ENCODE results near the gene OSGIN1.
A peak's percentile ranks its signal among the peaks of the same experiment; 100 is the strongest.
"Not testable (repeated sequence)": the region's sequence is repeated elsewhere in the genome, so short reads cannot be mapped to it uniquely, and the experiment has no call there.

The OSGIN1 gene

GRCh38 chr16:83940119-83940518 is 12.9 kb upstream of the OSGIN1 start:
- Mint-ChIP-seq H3K27ac (ENCODE audit: low read depth) (peak overlapping the region; percentile 6), H3K9me3 (no peaks in the 10 kb centered on the region), H3K36me3 (ENCODE audit: insufficient read depth) (peaks cover 4% of the 10 kb centered on the region), H3K27me3 (peaks cover 15% of the 10 kb centered on the region), H3K4me3 (no peak overlapping the region), H3K4me1 (no peaks in the 10 kb centered on the region)
- ATAC-seq (replicated peaks; ENCODE audit: extremely low read depth, poor library complexity, severe bottlenecking), result no peak
- no peak for DNase-seq (ENCODE audit: low spot score in 2 of 2)

- Mint-ChIP-seq H3K36me3 (ENCODE audit: insufficient read depth) (peaks cover 4% of the 10 kb centered on the region), H3K9me3 (no peaks in the 10 kb centered on the region), H3K27ac (ENCODE audit: low read depth) (peak overlapping the region; percentile 6), H3K27me3 (peaks cover 11% of the 10 kb centered on the region), H3K4me3 (no peak overlapping the region), H3K4me1 (no peaks in the 10 kb centered on the region)
- ATAC-seq (replicated peaks; ENCODE audit: extremely low read depth, poor library complexity, severe bottlenecking), result no peak
- no peak for DNase-seq (ENCODE audit: low spot score in 2 of 2)
Measured at GRCh38 chr16:83940630-83941378, 12.2 kb upstream of the OSGIN1 start.

GRCh38 chr16:83941546-83941945 is 11.5 kb upstream of the OSGIN1 start:
- H3K9me3 Mint-ChIP-seq; H3K27ac Mint-ChIP-seq (ENCODE audit: low read depth); DNase-seq (ENCODE audit: low spot score in 2 of 2); ATAC-seq (replicated peaks; ENCODE audit: extremely low read depth, poor library complexity, severe bottlenecking); H3K4me3 Mint-ChIP-seq; H3K4me1 Mint-ChIP-seq; H3K27me3 Mint-ChIP-seq; H3K36me3 Mint-ChIP-seq (ENCODE audit: insufficient read depth): not testable (repeated sequence)

GRCh38 chr16:83942074-83942473 is 11.0 kb upstream of the OSGIN1 start:
- Mint-ChIP-seq H3K4me1 (no peaks in the 10 kb centered on the region), H3K27me3 (peaks cover 2% of the 10 kb centered on the region), H3K4me3 (no peak overlapping the region), H3K36me3 (ENCODE audit: insufficient read depth) (peaks cover 3% of the 10 kb centered on the region), H3K9me3 (no peaks in the 10 kb centered on the region), H3K27ac (ENCODE audit: low read depth) (no peak overlapping the region)
- no peak for DNase-seq (ENCODE audit: low spot score in 2 of 2)
- ATAC-seq (replicated peaks; ENCODE audit: extremely low read depth, poor library complexity, severe bottlenecking), result no peak

DNA sequence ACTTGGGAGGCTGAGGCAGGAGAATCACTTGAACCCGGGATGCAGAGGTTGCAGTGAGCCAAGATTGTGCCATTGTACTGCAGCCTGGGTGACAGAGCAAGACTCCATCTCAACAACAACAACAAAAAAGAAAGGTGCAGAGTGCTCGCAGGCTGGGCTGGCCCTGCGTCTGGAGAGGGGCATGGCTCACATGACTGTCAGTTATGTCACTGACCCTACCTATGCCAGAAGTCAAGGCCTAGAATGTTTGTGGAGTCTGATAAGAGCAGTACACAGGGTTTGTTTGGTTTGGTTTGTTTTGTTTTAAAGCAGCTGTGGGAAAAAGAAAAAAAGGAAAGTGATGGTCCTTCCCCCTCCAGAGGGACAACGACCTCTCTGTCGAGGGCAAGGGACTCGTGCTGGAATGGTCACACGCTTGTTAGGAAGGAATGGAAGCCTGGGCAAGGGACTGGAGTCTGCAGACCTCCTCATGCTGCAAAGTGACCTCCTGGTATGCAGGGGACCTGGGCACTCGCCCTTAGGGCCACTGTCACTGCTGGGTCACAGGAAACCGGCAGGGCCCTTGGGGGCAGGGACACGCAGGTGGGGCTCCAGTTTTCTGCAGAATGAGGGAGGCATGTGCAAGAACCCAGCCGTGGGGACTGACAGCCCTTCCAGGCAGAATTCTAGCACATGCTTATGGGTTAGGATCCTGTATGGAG is 10.1 kb upstream of the OSGIN1 start:
- no peaks in the 10 kb centered on the region for H3K27me3 Mint-ChIP-seq
- ATAC-seq (replicated peaks; ENCODE audit: extremely low read depth, poor library complexity, severe bottlenecking) (no peak), DNase-seq (ENCODE audit: low spot score in 2 of 2) (no peak)
- H3K9me3 Mint-ChIP-seq, result no peaks in the 10 kb centered on the region
- H3K4me3 Mint-ChIP-seq, result no peak overlapping the region
- H3K27ac Mint-ChIP-seq (ENCODE audit: low read depth), result no peak overlapping the region
- H3K36me3 Mint-ChIP-seq (ENCODE audit: insufficient read depth), result no peaks in the 10 kb centered on the region
- H3K4me1 Mint-ChIP-seq, result no peaks in the 10 kb centered on the region

GRCh38 chr16:83943516-83944050 is 9.5 kb upstream of the OSGIN1 start:
- H3K27me3 Mint-ChIP-seq, result no peaks in the 10 kb centered on the region
- ATAC-seq (replicated peaks; ENCODE audit: extremely low read depth, poor library complexity, severe bottlenecking), result no peak
- no peak overlapping the region for H3K27ac Mint-ChIP-seq (ENCODE audit: low read depth)
- no peak overlapping the region for H3K4me3 Mint-ChIP-seq
- no peaks in the 10 kb centered on the region for H3K4me1 Mint-ChIP-seq
- H3K36me3 Mint-ChIP-seq (ENCODE audit: insufficient read depth), result no peaks in the 10 kb centered on the region
- DNase-seq (ENCODE audit: low spot score in 2 of 2), result no peak
- H3K9me3 Mint-ChIP-seq, result no peaks in the 10 kb centered on the region

GRCh38 chr16:83945587-83945986 is 7.5 kb upstream of the OSGIN1 start:
- Mint-ChIP-seq H3K27me3 (no peaks in the 10 kb centered on the region), H3K4me3 (no peak overlapping the region), H3K27ac (ENCODE audit: low read depth) (no peak overlapping the region), H3K9me3 (no peaks in the 10 kb centered on the region), H3K36me3 (ENCODE audit: insufficient read depth) (no peaks in the 10 kb centered on the region), H3K4me1 (no peaks in the 10 kb centered on the region)
- DNase-seq (ENCODE audit: low spot score in 2 of 2) (no peak), ATAC-seq (replicated peaks; ENCODE audit: extremely low read depth, poor library complexity, severe bottlenecking) (no peak)

GRCh38 chr16:83946154-83946780 is 6.8 kb upstream of the OSGIN1 start:
- ATAC-seq (replicated peaks; ENCODE audit: extremely low read depth, poor library complexity, severe bottlenecking), result no peak
- Mint-ChIP-seq H3K27me3 (no peaks in the 10 kb centered on the region), H3K4me1 (no peaks in the 10 kb centered on the region), H3K9me3 (no peaks in the 10 kb centered on the region), H3K36me3 (ENCODE audit: insufficient read depth) (no peaks in the 10 kb centered on the region), H3K4me3 (no peak overlapping the region), H3K27ac (ENCODE audit: low read depth) (no peak overlapping the region)
- no peak for DNase-seq (ENCODE audit: low spot score in 2 of 2)

- ATAC-seq (replicated peaks; ENCODE audit: extremely low read depth, poor library complexity, severe bottlenecking) (no peak), DNase-seq (ENCODE audit: low spot score in 2 of 2) (no peak)
- Mint-ChIP-seq H3K27ac (ENCODE audit: low read depth) (no peak overlapping the region), H3K27me3 (no peaks in the 10 kb centered on the region), H3K4me1 (no peaks in the 10 kb centered on the region), H3K4me3 (no peak overlapping the region), H3K9me3 (no peaks in the 10 kb centered on the region), H3K36me3 (ENCODE audit: insufficient read depth) (no peaks in the 10 kb centered on the region)
Measured at GRCh38 chr16:83946781-83947566, 6.1 kb upstream of the OSGIN1 start.

DNA sequence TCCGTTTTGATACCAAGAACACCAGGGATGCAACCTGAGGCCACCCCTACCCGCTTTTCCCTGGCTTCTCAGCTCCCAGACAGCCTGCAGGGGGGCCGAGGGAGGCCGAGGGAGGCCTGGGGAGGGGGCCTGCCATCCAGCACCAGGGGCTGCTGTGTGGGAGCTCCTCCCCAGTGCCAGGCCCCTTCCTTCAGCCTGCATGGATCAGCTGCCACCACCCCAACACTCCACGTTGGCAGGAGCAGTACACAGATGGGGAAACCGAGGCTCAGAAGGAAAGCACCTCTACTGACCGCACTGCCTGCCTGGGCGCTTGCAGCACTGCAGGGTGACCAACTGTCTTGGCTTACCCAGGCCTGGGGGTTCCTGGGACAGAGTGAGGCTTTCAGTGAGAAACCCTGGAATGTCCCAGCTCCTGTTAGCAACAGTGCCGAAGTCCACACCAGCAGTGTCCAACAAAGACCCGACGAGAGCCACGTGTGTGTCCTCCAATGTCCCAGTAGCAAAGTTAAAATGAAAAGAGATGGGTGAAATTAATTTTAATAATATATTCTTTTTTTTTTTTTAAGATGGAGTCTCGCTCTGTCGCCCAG is 5.3 kb upstream of the OSGIN1 start:
- Mint-ChIP-seq H3K9me3 (no peaks in the 10 kb centered on the region), H3K27ac (ENCODE audit: low read depth) (no peak overlapping the region), H3K36me3 (ENCODE audit: insufficient read depth) (no peaks in the 10 kb centered on the region), H3K27me3 (no peaks in the 10 kb centered on the region), H3K4me3 (no peak overlapping the region), H3K4me1 (no peaks in the 10 kb centered on the region)
- ATAC-seq (replicated peaks; ENCODE audit: extremely low read depth, poor library complexity, severe bottlenecking), result no peak
- DNase-seq (ENCODE audit: low spot score in 2 of 2), result no peak

GRCh38 chr16:83948914-83949723 is 3.9 kb upstream of the OSGIN1 start:
- Mint-ChIP-seq H3K9me3 (no peaks in the 10 kb centered on the region), H3K36me3 (ENCODE audit: insufficient read depth) (no peaks in the 10 kb centered on the region), H3K4me3 (no peak overlapping the region), H3K27ac (ENCODE audit: low read depth) (no peak overlapping the region), H3K4me1 (no peaks in the 10 kb centered on the region), H3K27me3 (peaks cover 2% of the 10 kb centered on the region)
- no peak for DNase-seq (ENCODE audit: low spot score in 2 of 2)
- no peak for ATAC-seq (replicated peaks; ENCODE audit: extremely low read depth, poor library complexity, severe bottlenecking)

Measured in central memory CD8-positive, alpha-beta T cell (primary cell).